ENCODE measurements around the gene CCDC85A. TPM values are rescaled to one million over a fixed set of nuclear protein-coding genes. Genes with fewer than 3 reads are reported as not detected.

The CCDC85A gene
- total and polyA plus RNA-seq, 2 of the 8 experiments (the other 6 are each of a cell fraction or from before 2014, with no cell fraction given), result 0.20 TPM; not detected in 1

DNA sequence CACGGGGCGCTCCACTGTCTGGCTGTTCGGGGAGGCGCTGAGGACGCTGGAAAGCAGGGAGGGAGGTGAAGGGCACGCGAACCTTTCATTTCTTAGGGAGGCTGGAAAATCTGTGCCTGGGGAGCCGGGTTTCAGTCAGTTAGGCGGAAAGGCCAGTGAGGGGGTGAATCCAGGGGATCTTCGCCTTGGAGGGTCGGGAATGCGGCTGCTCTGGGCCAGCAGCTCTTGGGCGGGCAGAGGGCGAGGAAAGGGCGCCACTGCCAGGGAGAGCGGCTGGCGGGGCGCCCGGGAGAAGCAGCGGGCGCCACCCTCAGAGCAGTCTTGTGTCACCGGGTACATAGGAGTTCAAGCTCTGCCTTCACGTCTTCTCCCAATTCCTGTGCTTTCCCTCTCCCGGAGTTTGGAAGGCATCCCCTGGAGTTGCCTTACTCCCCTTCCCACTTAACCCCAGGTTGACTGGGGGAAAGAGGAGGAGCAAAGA lies 1.4 kb downstream of the CCDC85A start:
- Histone ChIP-seq H2BK5ac (ENCODE audit: low read depth, low read length) (no peak overlapping the region), H4K20me1 (replicated peaks in 1 of 2; ENCODE audit: control insufficient read depth in 1 of 2, insufficient read depth in 2 of 2, low read length in 2 of 2) (peaks cover 16 to 25% of the 10 kb centered on the region in 2 experiments), H3K79me1 (ENCODE audit: low read depth, low read length) (no peaks in the 10 kb centered on the region), H3K56ac (replicated peaks; ENCODE audit: insufficient read length, low read depth, low read length) (no peak overlapping the region), H3K4me2 (ENCODE audit: insufficient read depth in 1 of 2, low read depth in 2 of 2, low read length in 2 of 2) (peak overlapping the region; percentile 96 to 97), H3K23ac (ENCODE audit: insufficient read length) (no peak overlapping the region), H3K9me3 (ENCODE audit: insufficient read depth in 2 of 2, low read depth in 1 of 2, low read length in 1 of 2) (no peaks in the 10 kb centered on the region), H4K8ac (ENCODE audit: extremely low read depth, insufficient read depth, low read length) (no peak overlapping the region), H2AK5ac (ENCODE audit: low read depth, low read length) (no peak overlapping the region), H3K4me3 (ENCODE audit: extremely low read depth in 1 of 4, insufficient read depth in 2 of 4, low read depth in 3 of 4, low read length in 4 of 4) (peak overlapping the region; percentile 33 to 70 (median 50)), H2BK20ac (ENCODE audit: low read length) (no peak overlapping the region), H3K23me2 (ENCODE audit: low read depth, low read length) (peaks cover 18% of the 10 kb centered on the region; the same call in 1 of the 2 replicates), H3K27ac (ENCODE audit: low read depth, low read length) (no peak overlapping the region), H3K79me2 (ENCODE audit: control insufficient read depth in 1 of 2, insufficient read depth in 2 of 2, low read length in 2 of 2) (no peaks in the 10 kb centered on the region), H3K4me1 (replicated peaks in 1 of 4; ENCODE audit: control insufficient read depth in 3 of 4, insufficient read depth in 4 of 4, low read length in 3 of 4) (peaks cover 3 to 10% (median 7%) of the 10 kb centered on the region in 4 experiments), H3K14ac (ENCODE audit: insufficient read length) (no peak overlapping the region), H4K91ac (replicated peaks; ENCODE audit: insufficient read length, low read length) (no peak overlapping the region), H3K4ac (replicated peaks; ENCODE audit: insufficient read length, low read depth, low read length) (no peak overlapping the region), H3K9ac (replicated peaks in 1 of 4; ENCODE audit: extremely low read depth in 1 of 4, low read depth in 3 of 4, low read length in 3 of 4) (peak overlapping the region in 1 of 4 experiments; percentile 18; a peak in 2 of 7 replicates), H2AFZ (ENCODE audit: low read length) (0 out of 2 replicates have a peak overlapping the region, but pooled peaks have one; percentile 20), H2BK120ac (replicated peaks; ENCODE audit: low read depth, low read length) (no peak overlapping the region), H4K5ac (ENCODE audit: insufficient read length, low read depth, low read length) (no peak overlapping the region), H3K36me3 (ENCODE audit: control insufficient read depth in 2 of 4, insufficient read depth in 4 of 4, low read length in 3 of 4) (no peaks in the 10 kb centered on the region), H2BK15ac (ENCODE audit: low read length) (no peak overlapping the region), H3K18ac (ENCODE audit: extremely low read depth, low read length) (no peak overlapping the region), H2BK12ac (ENCODE audit: low read depth, low read length) (no peak overlapping the region), H3K27me3 (replicated peaks in 1 of 4; ENCODE audit: control insufficient read depth in 3 of 4, extremely low read depth in 1 of 4, insufficient read depth in 3 of 4, low read length in 3 of 4) (peaks cover 45 to 82% (median 73%) of the 10 kb centered on the region in 4 experiments)
- FAIRE-seq, result no peak
- 2% methylated on average over 12 of the region's 24 CpGs; no CpG with 5 or more reads in 1 of the 2 experiments for WGBS, 2 experiments (ENCODE audit: extremely low coverage in 1 of 2, insufficient coverage in 1 of 2, insufficient read length in 1 of 2, insufficient replicate concordance in 2 of 2, low coverage in 1 of 2, low lambda C conversion rate in 2 of 2, missing lambda C conversion rate in 1 of 2)
- ChIA-PET POLR2A (ENCODE audit: partially characterized antibody) (interaction anchor here (1.2 kb wide), 1 partner anchor 10 kb away, joined by 3 read pairs; no protein-coding TSS in a partner anchor), CTCF (ENCODE audit: partially characterized antibody) (interaction anchor here (0.7 to 2.3 kb wide), 12 partner anchors 9 to 1331 kb away, joined by 3 to 5 read pairs (median 3); no protein-coding TSS in a partner anchor)
- no peak for TF ChIP-seq TAF7 (optimal IDR thresholded peaks at IDR 0.05; ENCODE audit: borderline replicate concordance, low read depth, low read length)
- no peak for TF ChIP-seq GABPA (IDR thresholded peaks at IDR 0.05; ENCODE audit: borderline replicate concordance, insufficient read depth, low read length)
- peak; percentile 44 for TF ChIP-seq EZH2 (IDR thresholded peaks at IDR 0.05; ENCODE audit: low read depth, low read length, severe bottlenecking)
- peak; percentile 58; the same call in 1 of the 2 replicates for TF ChIP-seq SUZ12 (IDR thresholded peaks at IDR 0.05; ENCODE audit: low read length)
- TF ChIP-seq EP300 (IDR thresholded peaks at IDR 0.05; ENCODE audit: borderline replicate concordance in 1 of 2, low read depth in 2 of 2, low read length in 2 of 2), result no peak
- TF ChIP-seq MAX (IDR thresholded peaks at IDR 0.05), result no peak
- DNase-seq (ENCODE audit: low read depth in 1 of 2, low spot score in 2 of 2), result peak in 1 of 2 experiments; percentile 52

Data from H1 (cell line).